GM18861 (cell line): ENCODE data around the gene ACBD6.

ENCODE experiments used
- ATAC-seq: cut with Tn5 transposase; IDR thresholded peaks from one replicate; pipeline ENCODE4 v1.9.1; 2021; ENCODE audit not compliant: unreplicated experiment

Gene ACBD6

DNA sequence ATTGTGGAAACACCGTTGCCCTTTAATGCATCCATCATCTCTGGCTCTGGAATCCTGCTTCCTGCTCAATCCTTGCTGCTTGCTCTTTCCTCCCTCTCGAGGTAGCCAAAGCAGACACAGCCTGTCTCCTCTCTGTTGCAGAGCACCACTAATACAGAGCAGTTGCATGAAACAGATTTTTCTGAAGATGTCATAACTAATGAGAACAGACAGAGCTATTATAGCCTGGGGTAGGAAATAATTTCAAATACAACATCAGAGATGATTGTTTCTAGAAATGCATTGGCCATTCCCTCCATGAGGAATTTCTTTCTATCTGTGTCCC, 23.3 kb upstream of the ACBD6 start:
- no peak for ATAC-seq

DNA sequence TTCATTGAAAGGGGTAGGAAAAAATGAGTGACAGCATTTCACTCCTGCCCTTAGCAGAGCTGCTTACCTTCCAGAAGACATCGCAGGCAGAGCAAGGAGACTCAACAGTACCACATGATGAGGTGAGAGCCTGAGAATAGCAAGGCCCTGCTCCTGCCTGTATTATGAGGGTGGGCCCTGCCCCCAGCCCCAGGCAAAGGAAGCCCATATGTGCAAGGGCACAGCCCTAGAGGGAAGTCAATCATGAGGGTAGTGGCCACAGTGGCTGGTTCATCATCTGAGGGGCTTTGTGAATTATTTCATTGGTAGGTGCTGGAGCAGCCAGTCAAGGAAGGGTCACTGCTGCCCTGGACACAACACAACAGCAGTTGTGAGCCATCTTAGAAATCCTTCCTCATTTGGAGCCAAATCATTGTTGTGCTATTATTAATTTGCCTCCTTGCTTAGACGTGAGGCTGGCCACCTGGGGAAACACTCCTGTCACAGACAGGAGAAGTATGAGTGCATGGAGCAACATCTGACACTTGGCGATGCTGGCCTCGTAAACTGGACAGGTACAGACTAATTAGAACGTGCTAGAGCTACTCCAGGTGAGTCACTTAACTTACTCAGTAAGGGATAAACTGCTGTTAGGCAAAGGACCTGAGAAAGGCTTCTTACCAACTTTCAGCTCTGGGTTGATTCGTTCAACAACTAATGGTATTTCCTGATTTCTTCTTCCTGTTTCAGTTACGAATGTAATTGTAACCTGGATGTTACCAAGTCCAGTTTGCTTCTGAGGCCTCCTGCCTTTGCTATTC, 22.7 kb upstream of the ACBD6 start:
- no peak for ATAC-seq

DNA sequence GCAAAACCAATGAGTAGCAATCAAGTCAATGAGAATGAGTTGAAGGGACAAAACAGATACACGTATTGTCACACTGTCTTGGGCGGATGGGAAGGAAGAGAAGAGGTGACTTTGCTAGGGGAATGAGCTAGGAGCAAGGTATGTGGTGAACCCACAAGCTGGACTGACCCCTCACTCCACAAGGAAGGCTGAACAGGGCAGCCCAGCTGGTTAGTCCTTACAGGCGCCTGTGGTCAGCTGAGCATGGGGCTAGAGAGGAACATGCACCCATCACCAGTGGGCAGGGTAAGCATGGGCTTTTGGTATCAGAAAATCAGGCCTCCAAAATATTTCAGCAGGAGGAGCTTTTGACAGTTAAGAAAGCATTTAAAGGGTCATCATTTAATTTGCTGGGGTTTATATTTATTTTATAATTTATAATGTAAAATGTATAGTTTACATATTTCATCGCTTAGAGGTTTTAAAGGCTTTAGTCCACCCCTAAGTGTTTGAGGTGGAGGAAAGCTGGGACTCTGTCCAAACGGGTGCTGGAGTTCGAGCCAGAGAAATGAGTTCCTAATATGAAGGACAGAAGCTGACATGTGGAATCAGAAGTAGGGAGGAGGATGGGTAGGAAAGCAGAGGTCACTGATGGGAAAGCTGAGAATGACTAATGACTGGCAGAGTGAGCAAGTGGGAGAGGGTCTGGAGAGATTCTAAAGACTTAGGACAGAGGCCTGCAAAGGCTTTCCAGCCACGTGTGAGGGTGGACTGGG, 22.0 kb upstream of the ACBD6 start:
- no peak for ATAC-seq

DNA sequence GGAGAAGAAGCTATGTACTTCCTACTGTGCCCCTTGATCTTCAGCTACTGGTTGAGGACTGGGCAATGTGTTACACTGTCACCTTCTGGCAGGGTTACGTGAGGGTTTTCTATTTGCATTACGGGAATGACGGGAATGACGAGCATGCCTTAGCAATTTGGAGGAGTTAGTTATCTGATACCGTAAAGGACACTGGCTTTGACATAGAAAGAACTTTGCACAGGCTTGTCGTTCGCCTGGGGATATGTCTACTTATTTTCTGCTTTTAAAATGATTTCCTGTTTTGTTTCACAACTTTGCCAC, 19.8 kb upstream of the ACBD6 start:
- ATAC-seq, result no peak

DNA sequence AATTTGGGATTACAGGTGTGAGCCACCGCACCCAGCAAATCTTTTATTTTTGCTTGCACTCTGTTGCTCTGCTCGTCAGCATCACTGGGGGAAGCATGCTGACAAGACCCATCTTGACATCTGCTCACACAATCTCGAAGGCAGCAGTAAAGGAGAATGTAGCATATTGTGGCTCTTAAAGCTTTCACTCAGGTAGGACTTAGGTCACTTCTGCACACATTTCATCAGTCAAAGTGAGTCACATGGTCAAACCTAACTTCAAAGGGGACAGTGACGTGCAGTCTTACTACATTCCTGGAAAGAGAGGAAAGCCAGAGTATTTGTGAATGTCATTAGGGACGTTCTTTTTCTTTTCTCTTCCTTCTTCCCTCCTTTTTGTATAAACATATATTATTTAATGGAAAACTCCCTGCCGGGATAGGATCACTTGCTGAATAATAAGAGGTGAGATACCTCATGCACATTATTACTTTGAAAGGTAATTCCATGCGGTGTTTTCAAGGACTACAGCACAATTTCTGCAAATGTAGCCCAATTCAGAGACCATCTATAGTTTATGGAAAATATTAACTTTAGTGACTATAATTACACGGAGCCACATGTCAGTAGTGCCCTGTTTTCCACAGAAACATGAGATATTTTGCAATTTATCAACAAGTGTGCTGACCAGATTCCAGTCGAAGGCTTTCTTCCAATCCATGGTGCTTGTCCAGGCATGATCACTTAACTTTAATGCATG, 19.3 kb upstream of the ACBD6 start:
- no peak for ATAC-seq

DNA sequence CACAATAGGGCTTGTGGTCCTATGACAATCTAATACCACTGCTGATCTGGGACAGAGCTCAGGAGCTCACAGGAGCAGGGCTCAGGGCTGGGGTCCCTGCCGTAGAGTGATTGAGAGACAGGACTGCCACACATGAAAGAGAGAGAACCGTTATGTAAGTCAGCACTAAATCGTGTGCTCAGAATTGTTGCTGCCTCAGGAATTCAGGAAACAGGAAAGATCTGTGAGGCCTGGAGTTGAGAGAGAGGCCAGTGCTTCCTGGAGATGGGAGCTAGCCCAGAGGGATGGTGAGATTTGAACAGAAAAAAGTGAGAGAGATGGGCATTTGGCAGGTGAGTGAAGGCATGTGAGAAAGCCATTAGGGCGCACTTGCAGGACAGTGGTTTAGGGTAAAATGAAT, 17.5 kb upstream of the ACBD6 start:
- ATAC-seq, result no peak

DNA sequence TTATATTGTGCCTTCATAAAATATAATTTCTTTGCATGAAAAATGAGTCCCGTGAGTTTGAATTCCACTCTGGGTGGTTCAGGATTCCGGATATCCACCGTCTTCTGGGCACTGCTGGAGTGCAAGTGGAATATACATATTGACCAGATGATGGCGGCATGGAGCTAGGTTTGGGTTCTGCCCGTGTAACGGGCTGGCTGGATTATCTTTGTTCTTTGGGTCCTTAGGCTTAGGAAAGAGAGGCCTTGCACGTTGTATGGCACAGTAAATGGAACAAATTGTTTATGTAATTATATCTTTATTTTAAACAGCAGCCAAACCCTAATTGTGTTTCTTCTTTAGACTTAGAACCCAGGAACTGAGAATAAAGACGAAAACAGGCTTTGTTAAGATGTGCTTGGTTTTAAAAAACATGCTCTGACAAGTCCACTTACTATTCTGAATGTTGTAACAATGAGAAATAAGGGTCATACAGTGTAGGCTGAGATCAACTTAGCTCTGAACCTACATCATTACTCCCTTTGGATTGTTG, 13.5 kb upstream of the ACBD6 start:
- peak; percentile 94 for ATAC-seq

DNA sequence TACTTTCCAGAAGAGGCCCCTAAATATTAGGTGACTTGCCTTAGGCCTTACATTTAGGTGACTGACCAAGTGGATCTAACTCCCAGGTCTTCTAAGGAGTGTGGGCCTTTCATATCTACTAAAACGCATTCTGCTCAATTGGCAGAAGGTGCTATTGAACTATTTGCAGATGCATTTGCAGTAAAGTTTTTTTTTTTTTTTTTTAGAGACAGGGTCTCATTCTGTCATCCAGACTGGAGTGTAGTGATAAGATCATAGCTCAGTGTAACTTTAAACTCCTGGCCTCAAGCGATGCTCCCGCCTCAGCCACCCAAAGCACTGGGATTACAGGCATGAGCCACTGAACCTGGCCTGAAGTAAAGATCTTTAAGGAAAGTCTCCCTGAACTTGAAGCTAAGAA, 13.0 kb upstream of the ACBD6 start:
- ATAC-seq, result no peak

DNA sequence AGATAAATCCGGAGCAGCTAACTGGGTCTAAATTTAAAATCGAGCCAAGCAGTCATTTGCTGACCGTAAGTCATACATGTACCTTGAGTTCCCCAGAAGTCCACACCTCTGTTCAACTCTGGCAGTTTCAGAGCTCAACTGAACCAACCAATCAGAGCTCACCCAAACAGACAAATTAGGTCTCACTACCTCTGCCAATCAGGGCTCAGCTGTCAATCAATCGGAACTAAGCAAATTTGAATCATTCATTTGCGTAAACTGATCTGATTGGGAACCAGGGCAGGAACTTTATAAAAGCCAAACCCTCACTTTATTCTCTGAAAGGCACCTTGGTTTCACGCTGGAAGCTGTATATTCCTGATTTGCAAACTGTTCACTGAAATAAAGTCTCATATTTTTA, 11.2 kb upstream of the ACBD6 start:
- ATAC-seq, result no peak

DNA sequence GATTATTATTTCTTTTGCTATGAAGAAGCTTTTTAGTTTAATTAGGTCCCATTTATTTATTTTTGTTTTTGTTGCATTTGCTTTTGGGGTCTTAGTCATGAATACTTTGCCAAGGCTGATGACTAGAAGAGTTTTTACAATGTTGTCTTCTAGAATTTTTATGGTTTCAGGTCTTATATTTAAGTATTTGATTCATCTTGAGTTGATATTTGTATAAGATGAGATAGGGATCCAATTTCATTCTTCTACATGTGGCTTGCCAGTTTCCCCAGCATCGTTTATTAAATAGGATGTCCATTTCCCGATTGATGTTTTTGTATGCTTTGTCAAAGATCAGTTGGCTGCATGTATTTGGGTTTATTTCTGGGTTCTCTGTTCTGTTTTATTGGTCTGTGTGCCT, 8.5 kb upstream of the ACBD6 start:
- ATAC-seq, result no peak

DNA sequence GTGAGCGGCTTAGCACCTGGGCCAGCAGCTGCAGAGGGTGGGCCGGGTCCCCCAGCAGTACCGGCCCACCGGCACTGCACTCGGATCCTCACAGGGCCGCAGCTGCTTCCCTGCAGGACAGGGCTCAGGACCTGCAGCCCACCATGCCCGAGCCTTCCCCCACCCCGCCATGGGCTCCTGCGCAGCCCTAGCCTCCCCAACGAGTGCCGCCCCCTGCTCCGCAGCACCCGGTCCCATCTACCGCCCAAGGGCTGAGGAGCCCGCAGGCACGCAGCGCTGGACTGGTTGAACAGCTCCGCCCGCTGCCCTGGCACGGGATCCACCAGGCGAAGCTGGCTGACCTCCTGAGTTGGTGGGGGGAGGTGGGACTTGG, 6.3 kb upstream of the ACBD6 start:
- ATAC-seq, result no peak

DNA sequence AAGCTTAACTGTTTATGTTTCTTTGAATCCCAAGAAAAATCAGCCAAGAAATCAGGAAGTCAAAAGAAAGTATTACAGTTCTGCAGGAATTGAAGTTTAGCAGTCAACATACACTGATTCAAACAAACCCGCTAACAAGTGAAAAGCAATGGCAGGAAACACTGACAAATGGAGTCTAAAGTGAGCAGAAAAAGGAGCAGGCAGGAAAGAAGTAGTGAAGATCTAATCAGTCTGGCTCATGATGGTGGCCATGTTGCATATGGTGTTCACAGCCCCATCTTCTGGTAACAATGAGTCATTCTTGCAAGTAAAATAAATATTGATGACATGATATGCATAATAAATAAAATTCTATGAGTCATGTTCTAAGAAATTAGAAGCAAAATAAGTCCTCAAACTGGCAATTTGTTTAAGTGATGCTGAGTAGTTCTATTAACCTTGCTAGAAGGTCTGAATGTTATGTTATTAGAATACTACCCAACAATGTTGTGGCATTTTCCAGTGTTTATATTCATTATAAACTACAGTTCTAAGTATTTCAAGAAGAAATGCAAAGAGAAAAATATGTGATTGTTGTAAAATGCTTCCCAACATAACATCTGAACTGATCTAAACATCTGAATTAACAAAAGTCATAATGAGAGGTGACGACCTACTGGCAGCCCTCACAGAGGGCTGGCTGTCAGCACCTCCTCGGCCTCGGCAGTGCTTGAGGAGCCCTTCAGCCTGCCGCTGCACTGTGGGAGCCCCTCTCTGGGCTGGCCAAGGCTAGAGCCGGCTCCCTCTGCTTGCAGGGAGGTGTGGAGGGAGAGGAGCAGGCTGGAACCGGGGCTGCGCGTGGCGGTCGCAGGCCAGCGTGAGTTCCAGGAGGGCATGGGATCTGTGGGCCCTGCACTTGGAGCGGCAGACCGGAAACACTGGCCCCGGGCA, 5.7 kb upstream of the ACBD6 start:
- no peak for ATAC-seq

DNA sequence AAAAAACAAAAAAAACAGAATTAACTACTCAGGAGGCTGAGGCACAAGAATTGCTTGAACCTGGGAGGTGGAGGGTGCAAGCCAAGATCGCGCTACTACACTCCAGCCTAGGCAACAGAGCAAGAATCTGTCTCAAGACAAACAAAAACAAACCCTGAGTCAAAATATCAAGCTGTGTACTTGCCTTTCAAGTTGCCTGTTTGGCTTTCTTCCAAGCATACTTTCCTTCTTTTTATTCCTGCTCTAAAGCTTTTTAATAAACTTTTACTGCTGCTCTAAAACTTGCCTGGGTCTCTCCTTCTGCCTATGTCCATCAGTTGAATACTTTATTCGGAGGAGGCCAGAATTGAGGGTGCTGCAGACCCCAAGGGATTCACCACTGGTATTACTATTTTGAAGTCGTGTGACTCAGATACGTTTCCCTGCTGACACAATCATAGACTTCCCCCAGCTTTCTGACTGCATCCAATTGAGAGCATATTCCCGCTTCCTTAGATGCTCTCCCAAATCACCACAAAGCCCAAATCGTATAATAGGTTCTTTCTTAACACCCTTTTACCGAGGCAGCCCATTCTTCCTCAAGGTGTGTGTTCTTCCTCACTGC, 3.5 kb upstream of the ACBD6 start:
- ATAC-seq, result no peak

DNA sequence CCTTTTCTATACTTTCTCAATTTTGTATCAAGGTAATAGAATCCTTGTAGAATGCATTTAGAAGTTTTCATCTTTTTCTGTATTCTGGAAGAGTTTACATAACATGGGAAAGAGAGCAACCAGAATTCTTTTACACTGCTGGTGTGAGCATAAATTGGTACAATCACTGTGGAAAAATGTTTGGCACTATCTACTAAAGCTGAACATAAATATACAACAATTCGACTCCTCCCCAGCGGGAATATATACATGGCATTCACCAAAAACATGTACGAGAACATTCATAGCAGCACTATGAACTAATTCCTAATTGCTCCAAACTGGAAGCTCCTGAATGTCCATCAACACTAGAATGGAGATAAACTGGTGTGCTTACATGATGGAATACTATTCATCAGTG, 1.8 kb upstream of the ACBD6 start:
- no peak for ATAC-seq

DNA sequence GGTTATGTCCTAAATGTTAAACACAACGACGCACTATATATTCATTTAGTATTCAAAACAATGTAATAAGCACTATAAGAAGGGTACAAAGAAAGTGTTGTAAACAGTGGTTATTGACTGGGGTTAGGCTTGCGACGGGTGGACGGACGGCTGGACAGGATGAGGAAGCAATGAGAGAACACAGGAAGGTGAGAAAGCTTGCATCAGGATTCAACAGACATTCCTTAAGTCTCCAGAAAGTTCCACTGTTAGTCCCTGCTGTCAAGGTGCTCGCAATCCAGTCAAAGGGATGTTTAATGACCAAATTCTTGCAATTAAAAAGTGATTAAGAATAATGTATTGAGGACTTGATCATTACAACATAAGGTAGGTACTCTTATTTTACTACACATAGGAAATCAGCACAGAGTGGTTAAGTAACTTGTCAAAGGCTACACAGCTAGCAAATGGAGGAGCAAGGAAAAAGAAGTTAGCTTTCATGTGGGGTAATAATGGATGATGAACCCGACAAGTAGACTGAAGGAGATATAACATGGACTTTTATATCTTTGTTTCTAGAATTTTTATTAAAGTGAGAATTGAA, 994 bp upstream of the ACBD6 start:
- peak; percentile 3 for ATAC-seq

DNA sequence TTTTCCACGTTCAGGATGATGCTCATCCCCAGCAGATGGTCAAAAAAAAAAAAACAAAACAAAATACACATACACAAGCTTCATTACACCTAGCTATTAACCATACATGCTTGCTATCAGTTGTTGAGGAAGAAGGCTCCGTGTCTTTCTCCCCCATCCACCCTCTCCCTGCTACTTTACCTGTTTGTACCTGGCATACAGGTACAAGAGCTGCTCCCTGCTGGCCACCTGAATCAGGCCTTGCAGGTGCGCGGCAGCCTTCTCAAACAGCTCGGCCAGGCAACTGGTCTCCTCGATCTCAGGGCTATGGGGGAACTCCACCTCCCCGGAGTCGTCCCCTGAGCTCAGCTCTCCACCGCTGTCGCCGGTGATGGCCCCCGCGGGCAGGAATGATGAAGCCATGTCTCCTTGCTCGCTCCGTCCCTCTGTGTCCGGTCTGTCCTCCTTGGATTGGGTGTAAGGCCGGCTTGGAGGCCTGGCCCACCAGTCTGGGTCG, 464 bp downstream of the ACBD6 start:
- ATAC-seq, result peak; percentile 19

DNA sequence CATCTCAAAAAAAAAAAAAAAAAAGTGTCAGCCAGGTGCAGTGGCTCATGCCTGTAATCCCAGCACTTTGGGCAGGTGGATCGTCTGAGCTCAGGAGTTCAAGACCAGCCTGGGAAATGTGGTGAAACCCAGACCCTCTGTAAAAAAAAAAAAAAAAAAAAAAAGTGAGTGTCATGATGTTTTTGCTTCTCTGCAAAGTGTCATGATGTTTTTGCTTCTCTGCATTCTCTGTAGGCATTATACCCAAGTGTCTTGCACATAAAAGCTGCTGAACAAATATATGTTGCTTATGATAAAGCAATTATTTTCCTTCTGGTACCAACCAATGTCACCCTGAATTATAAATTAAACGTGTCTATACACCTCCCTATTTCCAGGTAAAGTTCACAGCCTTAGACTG, 1.7 kb downstream of the ACBD6 start:
- ATAC-seq, result no peak

DNA sequence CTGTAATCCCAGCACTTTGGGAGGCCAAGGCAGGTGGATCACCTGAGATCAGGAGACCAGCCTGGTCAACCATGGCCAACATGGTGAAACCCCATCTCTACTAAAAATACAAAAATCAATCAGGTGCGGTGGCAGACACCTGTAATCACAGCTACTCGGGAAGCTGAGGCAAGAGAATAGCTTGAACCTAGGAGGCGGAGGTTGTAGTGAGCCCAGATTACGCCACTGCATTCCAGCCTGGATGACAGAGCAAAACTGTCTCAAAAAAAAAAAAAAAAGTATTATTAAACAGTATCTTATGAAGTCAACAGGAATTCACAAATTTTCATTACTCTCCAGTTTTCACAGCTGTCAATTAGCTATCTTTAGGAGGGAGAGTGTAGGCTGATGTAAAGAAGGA, 3.8 kb downstream of the ACBD6 start:
- ATAC-seq, result no peak

DNA sequence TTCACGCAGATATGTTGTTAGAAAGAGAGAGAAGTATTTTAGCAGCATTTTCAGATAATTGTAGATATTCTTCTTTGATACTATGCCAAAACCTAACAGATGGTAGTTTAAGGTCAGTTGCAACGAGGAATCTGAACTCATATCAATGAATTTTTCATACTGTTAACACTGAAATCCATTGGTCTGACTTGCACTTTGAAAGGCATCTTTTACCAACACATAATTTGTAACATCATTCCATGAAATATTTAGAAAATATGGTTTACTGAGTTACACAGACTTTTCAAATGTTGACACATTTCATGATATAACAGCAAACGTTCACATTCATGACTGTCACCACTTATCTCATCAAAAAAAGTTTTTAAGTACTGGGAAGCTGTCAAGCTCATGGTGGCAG, 4.6 kb downstream of the ACBD6 start:
- no peak for ATAC-seq

DNA sequence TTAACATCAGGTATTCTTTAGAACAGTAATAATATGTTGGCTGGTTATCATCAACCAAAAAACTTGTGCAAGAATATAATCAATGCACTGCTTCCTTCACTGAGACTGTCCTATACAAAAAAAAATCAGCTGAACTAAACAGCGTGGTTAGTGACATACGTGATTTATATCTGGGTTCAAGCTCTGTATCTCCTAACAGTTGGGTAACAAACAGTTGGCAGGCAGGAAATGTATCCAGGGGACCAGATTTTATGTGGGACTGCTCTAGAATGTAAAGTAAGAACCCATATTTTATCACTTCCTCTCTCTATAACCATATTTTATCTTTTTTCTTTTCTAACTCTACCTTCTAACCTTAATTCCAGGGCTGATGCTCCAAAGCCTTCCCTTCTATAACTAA, 8.0 kb downstream of the ACBD6 start:
- no peak for ATAC-seq
